GM19035 (cell line): ENCODE data around the gene EFCAB11.
A peak's percentile ranks its signal among the peaks of the same experiment; 100 is the strongest.

Experiments
- ATAC-seq: cut with Tn5 transposase; IDR thresholded peaks from one replicate; pipeline ENCODE4 v1.9.1; 2021; ENCODE audit not compliant: unreplicated experiment

The EFCAB11 gene

GRCh38 chr14:89957376-89957775, 2.8 kb upstream of the EFCAB11 start:
- no peak for ATAC-seq

GRCh38 chr14:89956661-89957009, 2.1 kb upstream of the EFCAB11 start:
- no peak for ATAC-seq

GRCh38 chr14:89955745-89956660, 1.5 kb upstream of the EFCAB11 start, which contains the start of gene TDP1:
TDP1 (plus strand) TSS chr14:89955927; CDS start chr14:89963115, 7,188 bp downstream.
- ATAC-seq = peak; percentile 62

GRCh38 chr14:89955022-89955744, 653 bp upstream of the EFCAB11 start:
- ATAC-seq = peak; percentile 20

GRCh38 chr14:89953602-89954001, 928 bp downstream of the EFCAB11 start:
- ATAC-seq = no peak

GRCh38 chr14:89952576-89952975, 2.0 kb downstream of the EFCAB11 start:
- no peak for ATAC-seq

- ATAC-seq = no peak
Observed at GRCh38 chr14:89947344-89947743, 7.2 kb downstream of the EFCAB11 start.

GRCh38 chr14:89941830-89942377, 12.6 kb downstream of the EFCAB11 start:
- ATAC-seq = no peak

- ATAC-seq = no peak
Observed at GRCh38 chr14:89936654-89937185, 17.8 kb downstream of the EFCAB11 start.

GRCh38 chr14:89933002-89933401, 21.5 kb downstream of the EFCAB11 start:
- ATAC-seq = no peak

GRCh38 chr14:89927186-89927865, 27.2 kb downstream of the EFCAB11 start:
- ATAC-seq = no peak

GRCh38 chr14:89926694-89927093, 27.8 kb downstream of the EFCAB11 start:
- no peak for ATAC-seq

GRCh38 chr14:89924268-89924667, 30.3 kb downstream of the EFCAB11 start:
- no peak for ATAC-seq

- ATAC-seq = no peak
Observed at GRCh38 chr14:89922031-89922907, 32.3 kb downstream of the EFCAB11 start.

GRCh38 chr14:89921346-89921745, 33.2 kb downstream of the EFCAB11 start:
- no peak for ATAC-seq

- ATAC-seq = no peak
Observed at GRCh38 chr14:89920056-89920455, 34.5 kb downstream of the EFCAB11 start.

- no peak for ATAC-seq
Observed at GRCh38 chr14:89918721-89919120, 35.8 kb downstream of the EFCAB11 start.

- peak; percentile 64 for ATAC-seq
Observed at GRCh38 chr14:89915114-89915878, 39.2 kb downstream of the EFCAB11 start.

GRCh38 chr14:89912667-89913211, 41.8 kb downstream of the EFCAB11 start:
- no peak for ATAC-seq
